Thyroid gland (tissue), 4 donors: Measurements from ENCODE around the gene DUOX2. TPM values are rescaled to one million over a fixed set of nuclear protein-coding genes. Genes with fewer than 3 reads are reported as not detected.

Source experiments
- DNase-seq, 2 donors: peaks; one replicate each; pipeline ENCODE4 v3.0.0-alpha.2; 2019
- H3K27ac ChIP-seq, 3 donors: fragments of 200-600 bp; sonication (generic); 1 replicate in 2 of 3; 2 replicates in 1 of 3; pipeline ENCODE4 v1.5.1; 2016 to 2019; ENCODE audit warnings: mild to moderate bottlenecking in 1 of 3, moderate library complexity in 1 of 3
- H3K27me3 ChIP-seq: fragments of 200-600 bp; sonication (generic); one replicate; pipeline ENCODE4 v1.5.1; 2019
- H3K36me3 ChIP-seq, 2 donors: fragments of 200-600 bp; sonication (generic); one replicate each; pipeline ENCODE4 v1.5.1; 2016 to 2019
- H3K4me1 ChIP-seq, 2 donors: fragments of 200-600 bp; sonication (generic); one replicate each; pipeline ENCODE4 v1.5.1; 2017 to 2019
- H3K4me3 ChIP-seq, 3 donors: fragments of 200-600 bp; sonication (generic); replicated peaks in 1 of 3; 1 replicate in 2 of 3; 2 replicates in 1 of 3; pipeline ENCODE4 v1.5.1; 2016; ENCODE audit warnings: mild to moderate bottlenecking in 1 of 3
- H3K9me3 ChIP-seq: fragments of 200-600 bp; sonication (generic); one replicate; pipeline ENCODE4 v1.5.1; 2017
- CTCF ChIP-seq, 6 experiments: fragments of 200-600 bp in 3 of 6; fragments of 450-650 bp in 3 of 6; sonication (generic) in 3 of 6; IDR thresholded peaks; one replicate each; pipeline ENCODE4 v1.5.1; 2016 to 2019; ENCODE audit warnings: antibody characterized with exemption in 6 of 6, mild to moderate bottlenecking in 2 of 6, inconsistent platforms in 1 of 6, moderate library complexity in 1 of 6
- POLR2A ChIP-seq, 2 donors: fragments of 450-650 bp; IDR thresholded peaks; one replicate each; pipeline ENCODE4 v1.6.1; 2017; ENCODE audit warnings: antibody characterized with exemption in 2 of 2, mild to moderate bottlenecking in 2 of 2, moderate library complexity in 1 of 2
- WGBS, 2 donors: methylation state at CpG; one replicate each; pipeline ENCODE4 v1.1.5; 2017; 5-methylcytosine and 5-hydroxymethylcytosine counted together
- intact Hi-C: fragments of 100-400 bp; cut with DNase I; formaldehyde crosslinking; loops from one replicate; pipeline ENCODE4 v1.15.1; 2023
- total RNA-seq, 4 donors: library from RNA; depleted of rRNA; stranded (reverse); fragments of >200 nt; gene quantifications; one replicate each; pipeline ENCODE4 v1.2.3, GENCODE V29; 2016

The DUOX2 gene
- total RNA-seq, 4 donors from 2014 or later, result 44.5 to 238 (median 152) TPM

GRCh38 chr15:45095661-45096060, 18.3 kb downstream of the DUOX2 start:
- Histone ChIP-seq H3K9me3 (no peaks in the 10 kb centered on the region), H3K36me3 (peaks cover 9 to 11% of the 10 kb centered on the region in 2 donors), H3K4me1 (no peaks in the 10 kb centered on the region), H3K4me3 (no peak overlapping the region), H3K27me3 (no peaks in the 10 kb centered on the region), H3K27ac (no peak overlapping the region)
- TF ChIP-seq POLR2A (IDR thresholded peaks at IDR 0.05), result no peak
- TF ChIP-seq CTCF (IDR thresholded peaks at IDR 0.05), result no peak
- 97 to 99% methylated on average over 11 of the region's 11 CpGs for WGBS, 2 donors
- no peak for DNase-seq
- intact Hi-C loops, result no loop called here

- intact Hi-C loops, result no loop called here
- WGBS, 2 donors, result 86% methylated on average over 8 to 9 of the region's 9 CpGs
- no peak overlapping the region for H3K4me3 ChIP-seq
- H3K27ac ChIP-seq, result no peak overlapping the region
- no peaks in the 10 kb centered on the region for H3K4me1 ChIP-seq
- TF ChIP-seq POLR2A (IDR thresholded peaks at IDR 0.05) (no peak), CTCF (IDR thresholded peaks at IDR 0.05) (no peak)
- no peaks in the 10 kb centered on the region for H3K27me3 ChIP-seq
- DNase-seq, result no peak
- H3K9me3 ChIP-seq, result no peaks in the 10 kb centered on the region
- peaks cover 8 to 9% of the 10 kb centered on the region in 2 donors for H3K36me3 ChIP-seq
Measured at GRCh38 chr15:45094358-45094730, 19.6 kb downstream of the DUOX2 start.

- intact Hi-C loops, result no loop called here
- 91 to 97% methylated on average over 11 of the region's 11 CpGs for WGBS, 2 donors
- Histone ChIP-seq H3K27me3 (no peaks in the 10 kb centered on the region), H3K9me3 (no peaks in the 10 kb centered on the region), H3K27ac (no peak overlapping the region), H3K36me3 (peaks cover 7 to 9% of the 10 kb centered on the region in 2 donors), H3K4me3 (no peak overlapping the region), H3K4me1 (no peaks in the 10 kb centered on the region)
- DNase-seq, result no peak
- TF ChIP-seq CTCF (IDR thresholded peaks at IDR 0.05), result no peak
- no peak for TF ChIP-seq POLR2A (IDR thresholded peaks at IDR 0.05)
Measured at GRCh38 chr15:45093622-45094357, 20.2 kb downstream of the DUOX2 start.

- WGBS, 2 donors, result 91 to 93% methylated on average over 4 of the region's 4 CpGs
- no peak for DNase-seq
Measured at GRCh38 chr15:45093013-45093412, 21.0 kb downstream of the DUOX2 start.

More at GRCh38 chr15:45093013-45093412, 21.0 kb downstream of the DUOX2 start:
- no peak overlapping the region for H3K27ac ChIP-seq
- no peaks in the 10 kb centered on the region for H3K9me3 ChIP-seq
- no peaks in the 10 kb centered on the region for H3K27me3 ChIP-seq
- TF ChIP-seq POLR2A (IDR thresholded peaks at IDR 0.05), result no peak
- no peak for TF ChIP-seq CTCF (IDR thresholded peaks at IDR 0.05)
- no peak overlapping the region for H3K4me3 ChIP-seq
- H3K36me3 ChIP-seq, result peaks cover 7 to 9% of the 10 kb centered on the region in 2 donors
- H3K4me1 ChIP-seq, result no peaks in the 10 kb centered on the region
- intact Hi-C loops, result no loop called here
